ENCODE measurements around the gene OR8B2.
"Not testable (repeated sequence)": the region's sequence is repeated elsewhere in the genome, so short reads cannot be mapped to it uniquely, and the experiment has no call there.

The OR8B2 gene, protein sequence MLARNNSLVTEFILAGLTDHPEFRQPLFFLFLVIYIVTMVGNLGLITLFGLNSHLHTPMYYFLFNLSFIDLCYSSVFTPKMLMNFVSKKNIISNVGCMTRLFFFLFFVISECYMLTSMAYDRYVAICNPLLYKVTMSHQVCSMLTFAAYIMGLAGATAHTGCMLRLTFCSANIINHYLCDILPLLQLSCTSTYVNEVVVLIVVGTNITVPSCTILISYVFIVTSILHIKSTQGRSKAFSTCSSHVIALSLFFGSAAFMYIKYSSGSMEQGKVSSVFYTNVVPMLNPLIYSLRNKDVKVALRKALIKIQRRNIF

DNA sequence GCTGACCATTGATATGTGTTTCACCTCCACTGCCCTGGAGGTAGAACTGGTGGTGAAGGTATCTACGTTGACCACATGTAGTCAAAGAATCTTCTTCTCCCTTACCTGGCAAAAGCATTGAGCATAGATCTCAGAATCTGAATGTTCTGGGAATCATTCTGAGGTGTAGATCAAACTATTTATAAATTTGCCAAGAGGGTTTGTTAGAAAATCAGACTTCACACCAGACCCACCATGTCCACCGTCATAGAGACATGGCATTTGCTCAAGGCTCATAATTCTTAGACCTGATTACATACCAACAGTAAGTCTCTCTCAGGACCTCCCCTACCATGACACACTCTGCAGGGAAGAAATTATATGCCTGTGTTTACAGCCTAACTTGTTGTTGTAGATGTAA lies at the start of gene OR8B2:
TSS of gene OR8B2 (minus strand) at position 101 of the 400 bp plus-strand sequence. CDS start 1,156 bp downstream, outside the sequence.
- DNase-seq: no peak

GRCh38 chr11:124429599-124429998 lies 45.3 kb upstream of the OR8B2 start:
- DNase-seq: no peak

GRCh38 chr11:124424384-124424921 lies 40.2 kb upstream of the OR8B2 start, which contains the start of gene OR8B4:
Gene OR8B4 (minus strand): TSS chr11:124424871. CDS start chr11:124424871, 0 bp downstream.
- DNase-seq: no peak

- no peak for DNase-seq
These were observed 36.7 kb upstream of the OR8B2 start for GRCh38 chr11:124421043-124421442.

- DNase-seq: no peak
These were observed 31.1 kb upstream of the OR8B2 start for GRCh38 chr11:124415356-124415923.

DNA sequence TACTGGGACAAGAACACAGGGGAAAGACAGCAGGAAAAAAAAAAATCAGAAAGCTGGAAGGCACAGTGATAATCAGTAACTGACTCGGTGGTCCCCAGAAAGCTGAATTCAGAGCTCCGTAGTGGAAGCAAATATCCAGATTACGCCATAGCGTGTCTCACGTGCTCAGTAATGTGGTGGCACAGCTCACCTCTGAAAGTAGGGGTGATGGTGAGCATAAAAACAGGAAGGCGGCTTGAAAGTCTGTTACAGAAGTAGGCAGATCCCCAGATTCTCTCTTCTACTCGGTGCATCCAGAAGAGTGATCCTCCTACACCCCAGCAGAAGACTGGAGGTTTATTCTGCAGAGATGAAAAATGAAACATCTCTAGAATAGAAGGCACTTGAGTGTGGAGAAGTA lies 25.6 kb upstream of the OR8B2 start:
- no peak for DNase-seq

DNA sequence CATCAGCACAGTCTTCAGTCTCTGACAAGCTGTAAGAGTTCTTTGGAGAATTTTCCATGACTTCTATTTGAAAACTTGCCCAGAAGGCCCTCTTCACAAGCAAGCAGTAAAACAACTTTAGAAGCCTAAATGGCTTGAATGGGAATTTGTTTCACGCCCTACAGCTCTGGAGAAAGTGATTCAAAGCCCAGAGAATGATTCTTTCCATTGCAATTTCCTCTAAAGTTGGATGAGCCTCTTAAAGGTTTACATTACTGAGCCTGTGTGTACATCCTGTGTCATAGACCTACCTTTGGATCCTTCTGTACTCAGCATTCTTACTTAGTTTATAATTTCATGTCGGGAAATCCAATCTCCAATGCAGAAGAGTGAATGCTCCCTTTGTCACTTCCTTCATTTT lies 21.3 kb upstream of the OR8B2 start:
- DNase-seq: no peak

GRCh38 chr11:124403186-124403585 lies 18.9 kb upstream of the OR8B2 start:
- DNase-seq: not testable (repeated sequence)

GRCh38 chr11:124402326-124402922 lies 18.1 kb upstream of the OR8B2 start:
- DNase-seq: peak; percentile 48

DNA sequence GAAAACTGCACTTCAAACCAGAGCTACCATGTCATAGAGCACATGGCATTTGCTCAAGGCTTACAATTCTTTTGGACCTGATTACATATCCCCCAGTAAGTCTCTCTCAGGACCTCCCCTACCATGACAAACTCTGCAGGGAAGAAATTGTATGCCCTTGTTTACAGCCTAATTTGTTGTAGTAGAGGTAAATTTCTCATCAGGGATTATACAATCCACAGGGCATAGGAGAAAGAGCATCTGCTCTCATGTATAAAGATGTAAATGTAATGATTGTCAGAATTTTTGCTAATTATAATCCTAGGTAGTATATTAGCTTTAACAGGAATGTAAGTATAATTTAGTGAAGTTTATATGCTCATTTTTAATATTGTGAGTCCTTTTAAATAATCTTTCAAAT lies 14.6 kb upstream of the OR8B2 start, which contains the start of gene OR8B3:
TSS of gene OR8B3 (minus strand) at position 101 of the 400 bp plus-strand sequence. CDS start 1,673 bp downstream, outside the sequence.
- DNase-seq: no peak

GRCh38 chr11:124396847-124397246 lies 12.5 kb upstream of the OR8B2 start:
- not testable (repeated sequence) for DNase-seq

- no peak for DNase-seq
These were observed 10.1 kb upstream of the OR8B2 start for GRCh38 chr11:124394408-124394807.

GRCh38 chr11:124382857-124383256 lies 1.4 kb downstream of the OR8B2 start:
- not testable (repeated sequence) for DNase-seq

- no peak for DNase-seq
These were observed 3.7 kb downstream of the OR8B2 start for GRCh38 chr11:124380585-124380984.

DNA sequence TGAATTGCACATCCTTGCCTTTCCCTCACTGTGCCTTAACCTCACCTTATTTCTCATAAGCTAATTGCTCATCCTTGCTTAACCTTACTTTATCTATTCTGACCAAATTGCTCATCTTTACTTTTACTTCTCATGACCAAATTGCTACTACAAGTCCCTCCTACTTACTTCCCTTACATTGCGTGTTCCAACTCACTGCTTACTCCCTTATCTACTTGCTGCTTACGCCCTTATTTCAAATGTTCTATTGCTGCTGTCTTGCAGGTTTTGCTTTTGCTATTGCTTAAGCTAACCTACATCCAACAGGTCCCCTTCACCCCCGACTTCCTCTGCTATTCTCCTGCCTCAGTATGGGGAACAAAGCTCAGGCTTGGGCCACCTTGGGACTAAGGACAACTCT lies 8.0 kb downstream of the OR8B2 start:
- no peak for DNase-seq

- DNase-seq: no peak
These were observed 24.7 kb downstream of the OR8B2 start for GRCh38 chr11:124359566-124359965.

DNA sequence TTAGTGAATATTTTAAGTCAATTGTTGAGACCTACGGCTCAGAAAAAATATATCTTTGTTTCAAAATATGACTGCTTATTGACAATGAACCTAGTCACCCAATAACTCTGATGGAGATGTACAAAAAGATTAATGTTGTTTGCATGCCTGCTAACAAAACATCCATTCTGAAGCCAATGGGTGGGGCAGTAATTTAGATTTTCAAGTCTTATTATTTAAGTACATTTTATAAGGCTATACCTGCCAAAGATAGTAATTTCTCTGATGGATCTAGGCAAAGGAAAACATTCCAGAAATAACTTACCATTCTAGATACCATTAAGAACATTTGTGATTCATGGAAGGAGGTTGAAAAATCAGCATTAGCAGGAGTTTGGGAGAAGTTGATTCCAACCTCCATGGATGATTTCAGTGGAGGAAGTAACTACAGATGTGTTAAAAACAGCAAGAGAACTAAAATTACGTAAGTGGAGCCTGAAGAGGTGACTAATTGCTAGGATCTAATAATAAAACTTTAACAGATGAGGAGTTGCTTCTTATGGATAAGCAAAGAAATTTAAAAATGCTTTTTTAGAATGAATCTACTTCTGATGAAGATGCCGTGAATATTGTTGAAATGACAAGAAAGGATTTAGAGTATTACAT lies 37.9 kb downstream of the OR8B2 start:
- no peak for DNase-seq

DNA sequence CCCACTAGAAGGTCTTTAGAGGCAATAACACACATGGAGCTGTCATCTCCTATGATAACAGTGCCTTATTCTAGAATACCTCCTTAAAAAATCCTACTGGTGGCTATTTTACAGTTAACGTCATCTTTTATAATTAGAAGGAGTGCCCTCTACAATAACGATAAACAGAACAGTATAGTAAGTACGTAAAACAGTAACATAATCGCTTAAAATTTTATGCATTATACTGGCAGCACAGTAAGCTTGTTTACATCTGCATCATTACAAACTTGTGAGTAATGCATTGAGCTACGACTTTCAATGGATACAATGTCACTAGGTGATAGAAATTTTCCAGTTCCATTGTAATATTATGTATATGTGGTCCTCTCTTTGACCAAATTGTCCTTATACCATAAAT lies 40.0 kb downstream of the OR8B2 start:
- no peak for DNase-seq

DNA sequence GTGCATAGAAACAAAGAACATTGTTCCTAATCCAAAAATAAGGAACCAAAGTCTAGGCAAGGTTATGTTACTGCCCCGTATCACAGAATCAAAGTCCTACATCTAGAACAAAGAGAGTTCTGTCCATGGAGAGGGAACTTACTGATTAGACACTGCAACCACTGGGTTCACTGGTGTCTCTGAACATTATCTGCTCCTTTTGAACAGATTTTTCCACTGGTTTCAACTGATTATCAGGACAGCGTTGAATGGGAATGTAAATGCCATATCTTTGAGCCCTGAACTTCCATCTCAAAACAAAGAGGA lies 44.2 kb downstream of the OR8B2 start:
- DNase-seq: no peak

DNA sequence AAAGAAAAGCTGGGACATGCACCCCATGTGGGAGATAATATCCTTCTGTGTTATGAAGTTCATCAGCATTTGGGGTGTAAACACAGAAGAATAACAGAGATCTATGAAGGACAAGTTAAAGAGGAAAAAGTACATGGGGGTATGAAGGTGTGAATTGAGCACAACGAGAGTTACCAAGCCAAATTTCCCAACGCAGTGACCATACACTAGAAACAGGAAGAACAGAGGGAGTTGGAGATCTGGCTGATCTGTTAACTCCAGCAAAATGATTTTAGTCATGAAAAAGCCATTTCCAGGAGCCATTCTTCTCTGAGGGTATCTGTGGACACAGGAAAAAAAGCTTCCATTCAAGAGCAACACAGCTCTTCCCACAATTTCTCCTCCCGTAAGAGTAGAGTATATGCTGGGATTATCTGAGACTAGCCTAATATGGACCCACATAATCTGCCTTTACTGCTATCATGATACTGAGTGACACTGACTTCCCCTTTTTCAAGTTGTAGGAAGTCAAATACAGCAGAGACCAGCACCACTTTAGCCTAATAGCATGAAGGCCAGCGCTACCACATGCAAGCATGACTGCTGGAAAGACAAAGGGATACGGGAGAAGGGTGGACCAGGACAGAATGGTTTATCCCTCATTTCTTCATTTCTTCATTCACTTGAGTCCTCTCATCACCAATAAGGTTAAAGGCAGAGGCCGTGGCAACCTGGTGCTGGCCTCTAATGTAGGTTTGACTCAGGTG lies 44.7 kb downstream of the OR8B2 start:
- DNase-seq: no peak

Data from T1000 (cell line).